SK-N-SH (cell line): ENCODE results near the gene MYLK. TPM values are rescaled to one million over a fixed set of nuclear protein-coding genes. Genes with fewer than 3 reads are reported as not detected.

Source experiments
- CTCF ChIA-PET: fragments of 300-600, 350-600 bp; formaldehyde crosslinking; extraction: SDS; loops from one replicate; lab custom pipeline; 2021; lab: Yijun Ruan, JAX
- POLR2A ChIA-PET: fragments of 350-600 bp; sonication (Branson Sonifier 250); formaldehyde crosslinking; extraction: SDS; loops from one replicate; lab custom pipeline; 2020; ENCODE audit warnings: antibody characterized with exemption, inconsistent platforms; lab: Yijun Ruan, JAX
- DNase-seq: peaks from one replicate; pipeline ENCODE4 v3.0.0; 2012
- H2AFZ ChIP-seq: fragments of 200-600 bp; sonication (generic); 2 replicates; pipeline ENCODE4 v1.8.1; 2016; ENCODE audit warnings: antibody characterized with exemption, mild to moderate bottlenecking, low read depth
- H3F3A ChIP-seq: fragments of 200-600 bp; sonication (generic); replicated peaks from 2 replicates; pipeline ENCODE3; 2016; ENCODE audit warnings: antibody characterized with exemption, mild to moderate bottlenecking; ENCODE audit not compliant: insufficient read depth
- H3K27ac ChIP-seq, 2 experiments: fragments of 200-500 bp in 1 of 2; fragments of 200-600 bp in 1 of 2; sonication (Bioruptor generic) in 1 of 2; sonication (generic), shearing (Covaris generic) in 1 of 2; 2 replicates each; pipeline versions ENCODE4 v1.5.1 to v1.6.1; 2014 to 2016; ENCODE audit warnings: low read depth in 2 of 2, inconsistent platforms in 1 of 2, low read length in 1 of 2, mild to moderate bottlenecking in 1 of 2, mixed read lengths in 1 of 2
- H3K27me3 ChIP-seq: fragments of 200-600 bp; sonication (generic), shearing (Covaris generic); 2 replicates; pipeline ENCODE4 v1.6.1; 2016; ENCODE audit warnings: mixed run types; ENCODE audit not compliant: insufficient read depth
- H3K36me3 ChIP-seq, 2 experiments: fragments of 200-500 bp in 1 of 2; fragments of 200-600 bp in 1 of 2; sonication (Bioruptor generic) in 1 of 2; sonication (generic) in 1 of 2; replicated peaks in 1 of 2; 2 replicates each; pipeline versions ENCODE3 to v1.5.1; 2014 to 2016; ENCODE audit warnings: low read length in 1 of 2, mild to moderate bottlenecking in 1 of 2; ENCODE audit not compliant: insufficient read depth in 2 of 2, control insufficient read depth in 1 of 2
- H3K4me1 ChIP-seq, 2 experiments: fragments of 200-500 bp in 1 of 2; fragments of 200-600 bp in 1 of 2; sonication (Bioruptor generic) in 1 of 2; sonication (generic), shearing (Covaris generic) in 1 of 2; 2 replicates each; pipeline versions ENCODE4 v1.5.1 to v1.6.1; 2014 to 2016; ENCODE audit warnings: low read depth in 1 of 2, low read length in 1 of 2, mixed run types in 1 of 2; ENCODE audit not compliant: insufficient read depth in 2 of 2, control insufficient read depth in 1 of 2
- H3K4me2 ChIP-seq: fragments of 200-600 bp; sonication (generic), shearing (Covaris generic); 2 replicates; pipeline ENCODE4 v1.6.1; 2017; ENCODE audit warnings: mixed run types
- H3K4me3 ChIP-seq, 2 experiments: fragments of 200-500 bp in 1 of 2; fragments of 200-600 bp in 1 of 2; sonication (Bioruptor generic) in 1 of 2; sonication (generic), shearing (Covaris generic) in 1 of 2; 2 replicates each; pipeline versions ENCODE4 v1.5.1 to v1.8.1; 2014 to 2016; ENCODE audit warnings: low read depth in 2 of 2, inconsistent platforms in 1 of 2, low read length in 1 of 2, mild to moderate bottlenecking in 1 of 2, mixed read lengths in 1 of 2, moderate library complexity in 1 of 2
- H3K79me2 ChIP-seq: fragments of 200-600 bp; sonication (generic); 2 replicates; pipeline ENCODE4 v1.8.1; 2017; ENCODE audit warnings: mild to moderate bottlenecking; ENCODE audit not compliant: insufficient read depth
- H3K9ac ChIP-seq: fragments of 200-600 bp; sonication (generic); 2 replicates; pipeline ENCODE4 v1.6.1; 2017; ENCODE audit warnings: mixed run types
- H3K9me2 ChIP-seq: fragments of 200-600 bp; sonication (generic); 2 replicates; pipeline ENCODE4 v1.6.1; 2017; ENCODE audit warnings: mixed run types
- H3K9me3 ChIP-seq: fragments of 200-600 bp; sonication (generic); 2 replicates; pipeline ENCODE4 v1.6.1; 2017; ENCODE audit warnings: mixed run types, mild to moderate bottlenecking, moderate library complexity
- H4K20me1 ChIP-seq: fragments of 200-600 bp; sonication (generic); 2 replicates; pipeline ENCODE4 v1.6.1; 2017; ENCODE audit warnings: mild to moderate bottlenecking, mixed run types; ENCODE audit not compliant: insufficient read depth
- CHD2 ChIP-seq: fragments of 150-350 bp; IDR thresholded peaks from 2 replicates; pipeline ENCODE4 v1.6.1; 2018; ENCODE audit warnings: low read length; ENCODE audit not compliant: partially characterized antibody
- CTCF ChIP-seq: fragments of 200-600 bp; sonication (generic); IDR thresholded peaks from 2 replicates; pipeline ENCODE4 v1.6.1; 2017; ENCODE audit warnings: antibody characterized with exemption, mild to moderate bottlenecking, moderate library complexity
- ELF1 ChIP-seq: IDR thresholded peaks from 2 replicates; pipeline ENCODE4 v1.4.0; 2012
- FOSL2 ChIP-seq: IDR thresholded peaks from 2 replicates; pipeline ENCODE4 v1.4.0; 2012; ENCODE audit warnings: low read depth, mild to moderate bottlenecking, moderate library complexity, borderline replicate concordance
- GATA2 ChIP-seq: sonication (generic); formaldehyde crosslinking; IDR thresholded peaks from 2 replicates; pipeline ENCODE4 v1.5.0; 2020; ENCODE audit warnings: mild to moderate bottlenecking, missing genetic modification reagents
- JUND ChIP-seq: IDR thresholded peaks from 2 replicates; pipeline ENCODE4 v1.4.0; 2012
- MEF2A ChIP-seq: IDR thresholded peaks from 2 replicates; pipeline ENCODE4 v1.4.0; 2012; ENCODE audit warnings: low read depth, borderline replicate concordance
- MXI1 ChIP-seq: IDR thresholded peaks from 2 replicates; pipeline ENCODE4 v1.6.1; 2012; ENCODE audit warnings: mild to moderate bottlenecking, low read depth, low read length, improper control_type of control experiment
- NRF1 ChIP-seq: IDR thresholded peaks from 2 replicates; pipeline ENCODE4 v1.6.1; 2012; ENCODE audit warnings: low read depth, mild to moderate bottlenecking, low read length
- PBX3 ChIP-seq: IDR thresholded peaks from 2 replicates; pipeline ENCODE4; 2012
- POLR2AphosphoS5 ChIP-seq: IDR thresholded peaks from 2 replicates; pipeline ENCODE4 v1.6.1; 2012; ENCODE audit warnings: low read depth, low read length
- RAD21 ChIP-seq: IDR thresholded peaks from 2 replicates; pipeline ENCODE4 v1.6.1; 2012; ENCODE audit warnings: mild to moderate bottlenecking, low read length
- RCOR1 ChIP-seq: fragments of 150-350 bp; IDR thresholded peaks from 2 replicates; pipeline ENCODE4 v1.6.1; 2017; ENCODE audit warnings: antibody characterized with exemption, low read length
- REST ChIP-seq: IDR thresholded peaks from 2 replicates; pipeline ENCODE4 v1.6.1; 2012; ENCODE audit warnings: mild to moderate bottlenecking, low read depth, low read length, moderate library complexity
- RFX5 ChIP-seq: IDR thresholded peaks from 2 replicates; pipeline ENCODE4 v1.6.1; 2012; ENCODE audit warnings: mild to moderate bottlenecking, improper control_type of control experiment, low read length
- SIN3A ChIP-seq: IDR thresholded peaks from 2 replicates; pipeline ENCODE4 v1.6.1; 2012; ENCODE audit warnings: low read depth, mild to moderate bottlenecking, low read length, moderate library complexity, borderline replicate concordance
- SMC3 ChIP-seq: IDR thresholded peaks from 2 replicates; pipeline ENCODE4 v1.6.1; 2012; ENCODE audit warnings: low read depth, low read length, improper control_type of control experiment
- TAF1 ChIP-seq: IDR thresholded peaks from 2 replicates; pipeline ENCODE4 v1.6.1; 2012; ENCODE audit warnings: low read depth, mild to moderate bottlenecking, low read length, moderate library complexity, borderline replicate concordance
- TCF12 ChIP-seq: IDR thresholded peaks from 2 replicates; pipeline ENCODE4 v1.4.0; 2012
- YY1 ChIP-seq: IDR thresholded peaks from 2 replicates; pipeline ENCODE4 v1.4.0; 2012; ENCODE audit warnings: low read depth, mild to moderate bottlenecking
- WGBS: methylation state at CpG from one replicate; pipeline ENCODE4 v1.1.6; 2017; ENCODE audit warnings: low lambda C conversion rate; 5-methylcytosine and 5-hydroxymethylcytosine counted together
- polyA plus RNA-seq, 3 experiments: library from polyadenylated mRNA; depleted of rRNA; stranded (reverse); fragments of >200 nt; gene quantifications; 2 replicates each; pipeline ENCODE4 v1.2.3, GENCODE V29; 2012

Gene MYLK
- polyA plus RNA-seq, 1 of the 3 experiments (the other 2 are of a cell fraction), result 272 TPM

- Histone ChIP-seq H4K20me1 (no peaks in the 10 kb centered on the region), H3K9ac (no peak overlapping the region), H3K9me2 (no peaks in the 10 kb centered on the region), H3K9me3 (no peaks in the 10 kb centered on the region), H3K36me3 (peaks cover 55 to 60% of the 10 kb centered on the region in 2 experiments), H3K4me1 (peaks cover 14 to 49% of the 10 kb centered on the region in 2 experiments; a peak in 3 of 4 replicates), H3K79me2 (peaks cover 2% of the 10 kb centered on the region; the same call in 1 of the 2 replicates), H3K27me3 (no peaks in the 10 kb centered on the region), H3K4me2 (no peak overlapping the region), H3K27ac (peak overlapping the region in 1 of 2 experiments; percentile 87; a peak in 1 of 4 replicates), H3F3A (peaks cover 17% of the 10 kb centered on the region), H2AFZ (no peak overlapping the region), H3K4me3 (no peak overlapping the region)
- CTCF ChIA-PET, result interaction anchor here (1.2 to 2.5 kb wide), 4 partner anchors 24 to 44 kb away, joined by 3 to 16 read pairs (median 4); no protein-coding TSS in a partner anchor
- WGBS, result 87% methylated on average over 4 of the region's 4 CpGs
- TF ChIP-seq MXI1, result no peak
- no peak for TF ChIP-seq YY1
- POLR2A ChIA-PET, result no interaction called here
- DNase-seq, result no peak
Observed at GRCh38 chr3:123686251-123686650, 197.9 kb downstream of the MYLK start.

GRCh38 chr3:123685780-123686179 is 198.4 kb downstream of the MYLK start:
- CTCF ChIA-PET, result interaction anchor here (1.2 to 2.5 kb wide), 5 partner anchors 23 to 43 kb away, joined by 3 to 16 read pairs (median 5); no protein-coding TSS in a partner anchor
- WGBS, result 86% methylated on average over 9 of the region's 9 CpGs
- no peaks in the 10 kb centered on the region for H3K9me2 ChIP-seq
- POLR2A ChIA-PET, result no interaction called here
- H3K4me3 ChIP-seq, result no peak overlapping the region
- DNase-seq, result peak; percentile 58
- peaks cover under 1% of the 10 kb centered on the region; the same call in 1 of the 2 replicates for H3K79me2 ChIP-seq
- no peak overlapping the region for H2AFZ ChIP-seq
- TF ChIP-seq RFX5 (no peak), POLR2AphosphoS5 (no peak), CHD2 (no peak), FOSL2 (no peak), TAF1 (no peak), CTCF (no peak), REST (no peak), ELF1 (no peak), PBX3 (no peak), SMC3 (no peak), MEF2A (no peak), JUND (no peak), TCF12 (no peak), NRF1 (no peak), RAD21 (no peak), YY1 (no peak), GATA2 (CRISPR knock-in tag) (no peak), SIN3A (no peak), RCOR1 (no peak)
- no peak overlapping the region for H3K4me2 ChIP-seq
- H3K27ac ChIP-seq, result peak overlapping the region in 1 of 2 experiments; percentile 87; a peak in 2 of 4 replicates
- H3K27me3 ChIP-seq, result no peaks in the 10 kb centered on the region
- no peaks in the 10 kb centered on the region for H4K20me1 ChIP-seq
- H3F3A ChIP-seq, result peaks cover 17% of the 10 kb centered on the region
- no peak overlapping the region for H3K9ac ChIP-seq
- peaks cover 14 to 49% of the 10 kb centered on the region in 2 experiments; a peak in 3 of 4 replicates for H3K4me1 ChIP-seq
- H3K36me3 ChIP-seq, result peaks cover 55 to 58% of the 10 kb centered on the region in 2 experiments
- no peaks in the 10 kb centered on the region for H3K9me3 ChIP-seq
